ENCODE data around the gene CCDC185.

The CCDC185 gene

GRCh38 chr1:223419561-223419960 is 26.3 kb downstream of the CCDC185 start:
- no peak for TF ChIP-seq CTCF (IDR thresholded peaks at IDR 0.05; ENCODE audit: low read depth, low read length, missing control alignments)
- Histone ChIP-seq H3K27ac (no peak overlapping the region), H3K36me3 (replicated peaks) (no peaks in the 10 kb centered on the region), H3K4me3 (ENCODE audit: low read depth, low read length) (no peak overlapping the region), H3K27me3 (replicated peaks) (no peaks in the 10 kb centered on the region)
- no peak for DNase-seq
- in situ Hi-C loops (cut with HindIII; ENCODE audit: low pct_ligation_motif_present, low sequenced_read_pairs), result no loop called here

GRCh38 chr1:223421025-223421424 is 27.8 kb downstream of the CCDC185 start:
- Histone ChIP-seq H3K27ac (no peak overlapping the region), H3K4me3 (ENCODE audit: low read depth, low read length) (no peak overlapping the region), H3K36me3 (replicated peaks) (no peaks in the 10 kb centered on the region), H3K27me3 (replicated peaks) (no peaks in the 10 kb centered on the region)
- TF ChIP-seq CTCF (IDR thresholded peaks at IDR 0.05; ENCODE audit: low read depth, low read length, missing control alignments), result no peak
- in situ Hi-C loops (cut with HindIII; ENCODE audit: low pct_ligation_motif_present, low sequenced_read_pairs), result no loop called here
- DNase-seq, result no peak

DNA sequence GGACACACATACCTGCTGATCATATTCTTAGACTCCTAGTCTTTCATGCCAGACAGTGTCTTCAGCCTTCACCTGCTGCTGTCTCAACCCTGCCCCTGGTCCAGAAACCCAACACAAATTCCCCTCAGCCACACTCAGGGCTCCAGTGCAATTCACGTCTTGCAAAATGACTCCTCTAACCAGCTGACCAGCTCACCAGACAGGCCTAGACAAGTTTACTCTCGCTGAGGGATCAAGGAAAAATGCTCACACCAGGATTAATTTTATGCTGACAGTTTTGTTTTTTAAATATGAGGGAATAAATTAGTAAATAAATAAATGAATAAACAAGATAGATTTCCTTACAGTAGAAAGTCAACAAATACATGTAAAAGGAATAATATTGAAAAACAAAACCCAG is 28.5 kb downstream of the CCDC185 start:
- TF ChIP-seq CTCF (IDR thresholded peaks at IDR 0.05; ENCODE audit: low read depth, low read length, missing control alignments), result no peak
- Histone ChIP-seq H3K27ac (no peak overlapping the region), H3K27me3 (replicated peaks) (no peaks in the 10 kb centered on the region), H3K4me3 (ENCODE audit: low read depth, low read length) (no peak overlapping the region), H3K36me3 (replicated peaks) (no peaks in the 10 kb centered on the region)
- in situ Hi-C loops (cut with HindIII; ENCODE audit: low pct_ligation_motif_present, low sequenced_read_pairs), result no loop called here
- DNase-seq, result no peak

DNA sequence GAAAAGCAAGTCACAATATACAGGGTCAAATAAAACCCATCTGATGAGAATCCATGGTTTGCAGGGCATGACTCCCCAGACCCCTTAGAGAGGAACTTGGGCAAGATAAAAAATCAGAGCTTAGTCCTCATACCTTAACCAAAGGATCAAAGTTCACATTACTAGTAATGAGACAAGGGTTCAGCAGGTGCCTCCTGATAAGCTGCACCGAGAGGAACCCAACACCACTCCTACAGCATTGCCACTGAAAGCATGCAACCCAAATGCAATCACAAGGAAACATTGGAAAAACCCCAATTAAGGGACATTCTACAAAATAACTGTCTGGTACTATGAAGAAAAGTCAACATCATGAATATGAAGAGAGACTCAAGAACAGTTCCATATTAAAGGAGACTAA is 29.7 kb downstream of the CCDC185 start:
- H3K4me3 ChIP-seq (ENCODE audit: low read depth, low read length), result no peak overlapping the region
- DNase-seq, result no peak
- no peaks in the 10 kb centered on the region for H3K36me3 ChIP-seq (replicated peaks)
- H3K27ac ChIP-seq, result no peak overlapping the region
- no peak for TF ChIP-seq CTCF (IDR thresholded peaks at IDR 0.05; ENCODE audit: low read depth, low read length, missing control alignments)
- in situ Hi-C loops (cut with HindIII; ENCODE audit: low pct_ligation_motif_present, low sequenced_read_pairs), result no loop called here
- H3K27me3 ChIP-seq (replicated peaks), result no peaks in the 10 kb centered on the region

GRCh38 chr1:223423641-223424233 is 30.5 kb downstream of the CCDC185 start:
- Histone ChIP-seq H3K27ac (no peak overlapping the region), H3K36me3 (replicated peaks) (no peaks in the 10 kb centered on the region), H3K4me3 (ENCODE audit: low read depth, low read length) (no peak overlapping the region), H3K27me3 (replicated peaks) (no peaks in the 10 kb centered on the region)
- no peak for DNase-seq
- in situ Hi-C loops (cut with HindIII; ENCODE audit: low pct_ligation_motif_present, low sequenced_read_pairs), result no loop called here
- no peak for TF ChIP-seq CTCF (IDR thresholded peaks at IDR 0.05; ENCODE audit: low read depth, low read length, missing control alignments)

DNA sequence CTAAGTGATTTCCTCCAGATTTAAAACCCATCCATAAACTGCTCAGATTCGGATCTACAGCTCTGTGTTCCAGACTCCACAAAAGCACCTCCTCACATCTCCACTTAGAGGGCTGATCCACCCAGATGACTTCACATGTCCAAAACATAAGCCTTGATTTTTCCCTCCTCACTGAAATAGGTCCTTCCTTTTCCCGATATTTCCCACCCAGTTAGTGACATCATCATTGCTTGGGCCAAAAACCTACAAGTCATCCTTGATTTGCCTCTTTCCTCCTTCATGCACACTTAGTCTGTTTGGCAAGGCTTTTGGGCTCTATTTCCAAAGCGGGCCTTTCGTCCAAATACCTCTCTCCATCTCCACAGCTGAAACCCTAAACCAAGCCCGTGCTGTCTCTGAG is 32.3 kb downstream of the CCDC185 start:
- in situ Hi-C loops (cut with HindIII; ENCODE audit: low pct_ligation_motif_present, low sequenced_read_pairs), result no loop called here
- DNase-seq, result no peak

More for the DNA sequence above, 32.3 kb downstream of the CCDC185 start:
- TF ChIP-seq CTCF (IDR thresholded peaks at IDR 0.05; ENCODE audit: low read depth, low read length, missing control alignments), result no peak
- Histone ChIP-seq H3K4me3 (ENCODE audit: low read depth, low read length) (no peak overlapping the region), H3K27me3 (replicated peaks) (no peaks in the 10 kb centered on the region), H3K27ac (no peak overlapping the region), H3K36me3 (replicated peaks) (no peaks in the 10 kb centered on the region)

Measured in brain microvascular endothelial cell (primary cell).